Fibroblast of pulmonary artery (primary cell): ENCODE data around the gene CD247.

ENCODE experiments used
- DNase-seq: peaks from one replicate; pipeline ENCODE4 v3.0.0-alpha.2; 2010; ENCODE audit warnings: low read depth
- H3K4me3 ChIP-seq: replicated peaks from 2 replicates; pipeline ENCODE4 v1.5.1; 2011; ENCODE audit warnings: low read depth, mild to moderate bottlenecking, control low read depth, low read length, moderate library complexity
- CTCF ChIP-seq: IDR thresholded peaks from 2 replicates; pipeline ENCODE4 v1.5.1; 2011; ENCODE audit warnings: mild to moderate bottlenecking, control low read depth, low read length, inconsistent platforms; ENCODE audit errors: missing control alignments

Gene CD247

GRCh38 chr1:167472752-167473521 lies 45.4 kb downstream of the CD247 start:
- no peak for DNase-seq
- H3K4me3 ChIP-seq, result no peak overlapping the region
- no peak for TF ChIP-seq CTCF

GRCh38 chr1:167471568-167471967 lies 46.8 kb downstream of the CD247 start:
- DNase-seq, result no peak
- TF ChIP-seq CTCF, result no peak
- no peak overlapping the region for H3K4me3 ChIP-seq

- TF ChIP-seq CTCF, result no peak
- no peak overlapping the region for H3K4me3 ChIP-seq
- DNase-seq, result no peak
These were observed 48.9 kb downstream of the CD247 start for GRCh38 chr1:167469280-167469965.

- H3K4me3 ChIP-seq, result no peak overlapping the region
- no peak for DNase-seq
- TF ChIP-seq CTCF, result no peak
These were observed 50.6 kb downstream of the CD247 start for GRCh38 chr1:167467752-167468151.

- no peak for DNase-seq
- TF ChIP-seq CTCF, result no peak
- no peak overlapping the region for H3K4me3 ChIP-seq
These were observed 51.1 kb downstream of the CD247 start for GRCh38 chr1:167467126-167467710.

GRCh38 chr1:167465743-167466142 lies 52.6 kb downstream of the CD247 start:
- DNase-seq, result no peak
- no peak overlapping the region for H3K4me3 ChIP-seq
- TF ChIP-seq CTCF, result no peak
